B cell (primary cell): ENCODE measurements around the gene PREX1.

Experiments
- CTCF ChIP-seq: fragments of 200-600 bp; IDR thresholded peaks from one replicate; pipeline ENCODE4 v1.8.0; 2022; ENCODE audit warnings: antibody characterized with exemption, mild to moderate bottlenecking
- EZH2 ChIP-seq: IDR thresholded peaks from 2 replicates; pipeline ENCODE4 v1.6.1; 2012; ENCODE audit warnings: borderline replicate concordance, low read depth, mild to moderate bottlenecking, moderate library complexity, low read length; ENCODE audit not compliant: insufficient read depth, poor library complexity, severe bottlenecking

GRCh38 chr20:48818481-48818987, 9.3 kb downstream of the PREX1 start:
- TF ChIP-seq CTCF (no peak), EZH2 (no peak)
